ENCODE measurements around the gene WDR27. TPM values are rescaled to one million over a fixed set of nuclear protein-coding genes. Genes with fewer than 3 reads are reported as not detected.
A peak's percentile ranks its signal among the peaks of the same experiment; 100 is the strongest.

Gene WDR27
- total RNA-seq, 1 experiment from 2014 or later: 18.7 TPM

DNA sequence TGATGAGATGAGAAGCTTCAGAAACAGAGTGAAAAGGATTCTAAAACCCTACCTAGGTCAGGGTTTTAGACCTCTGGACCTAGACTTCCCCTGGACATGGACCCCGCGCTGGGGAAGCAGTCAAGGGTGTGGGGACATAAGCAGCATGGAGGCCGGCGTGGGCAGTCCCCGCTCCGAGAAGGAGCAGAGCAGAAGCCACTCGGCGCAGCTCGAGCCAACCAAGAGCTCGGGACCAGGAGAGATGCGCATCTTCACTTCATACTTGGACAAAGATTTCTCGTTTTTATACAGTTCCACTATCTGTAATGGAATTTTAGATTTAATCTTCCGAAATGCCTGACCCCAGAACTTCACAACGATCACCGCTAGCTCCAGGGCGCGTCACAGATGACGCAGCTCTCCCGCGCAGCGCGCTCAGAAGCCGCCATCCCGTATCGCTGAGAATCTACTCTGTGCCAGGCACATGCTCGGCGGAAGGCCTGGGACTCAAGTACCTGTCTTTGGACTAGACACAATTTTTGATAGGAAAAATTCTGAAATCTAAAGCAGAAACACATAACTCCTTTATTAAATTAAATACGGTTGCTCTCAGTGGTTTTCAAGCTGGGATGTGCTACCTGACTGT, 60.3 kb downstream of the WDR27 start:
- DNase-seq (ENCODE audit: low read depth): no peak

DNA sequence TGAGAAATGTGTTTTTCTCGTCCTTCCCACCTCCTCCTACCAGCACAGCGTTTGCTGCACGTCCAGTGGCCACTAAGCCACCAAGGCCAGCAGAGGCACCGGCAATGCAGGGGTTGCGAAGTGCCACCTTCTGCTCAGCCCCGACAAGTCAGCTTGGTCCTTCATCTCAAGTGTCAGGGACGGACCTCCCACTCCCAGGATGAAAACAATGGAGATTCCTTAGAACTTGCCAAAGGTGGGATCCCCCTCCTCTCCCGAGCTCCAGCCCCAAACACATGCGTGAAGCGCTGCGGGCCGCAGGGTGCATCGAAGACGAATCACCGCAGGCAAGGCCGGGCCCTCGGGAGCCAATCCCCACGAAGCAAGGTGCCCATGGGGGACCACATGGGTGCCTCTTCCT, 60.8 kb downstream of the WDR27 start:
- no peak for DNase-seq (ENCODE audit: low read depth)

DNA sequence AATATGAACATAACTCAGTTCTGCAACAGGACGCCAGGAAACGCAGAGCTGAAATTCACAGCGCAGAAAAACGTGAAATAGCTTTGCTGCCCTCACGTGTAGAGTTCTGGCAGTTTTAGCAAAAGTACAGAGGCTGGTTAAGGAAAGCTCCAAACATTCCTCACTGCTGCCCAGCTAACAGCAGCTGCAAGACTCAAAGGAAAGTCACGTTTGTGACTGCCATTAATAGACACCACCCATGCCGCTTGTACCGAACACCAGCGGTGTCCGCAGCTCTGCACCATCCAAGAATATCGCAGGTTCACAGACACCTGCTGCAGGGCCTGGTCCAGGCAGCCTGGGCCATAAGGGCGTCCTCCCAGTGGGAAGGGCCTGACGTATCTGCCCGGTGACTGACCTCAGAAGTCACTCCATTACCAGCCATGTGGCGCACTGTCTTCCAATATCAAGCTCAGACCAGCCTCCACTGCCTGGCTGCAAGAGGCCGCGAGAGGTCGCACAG, 61.4 kb downstream of the WDR27 start:
- no peak for DNase-seq (ENCODE audit: low read depth)

DNA sequence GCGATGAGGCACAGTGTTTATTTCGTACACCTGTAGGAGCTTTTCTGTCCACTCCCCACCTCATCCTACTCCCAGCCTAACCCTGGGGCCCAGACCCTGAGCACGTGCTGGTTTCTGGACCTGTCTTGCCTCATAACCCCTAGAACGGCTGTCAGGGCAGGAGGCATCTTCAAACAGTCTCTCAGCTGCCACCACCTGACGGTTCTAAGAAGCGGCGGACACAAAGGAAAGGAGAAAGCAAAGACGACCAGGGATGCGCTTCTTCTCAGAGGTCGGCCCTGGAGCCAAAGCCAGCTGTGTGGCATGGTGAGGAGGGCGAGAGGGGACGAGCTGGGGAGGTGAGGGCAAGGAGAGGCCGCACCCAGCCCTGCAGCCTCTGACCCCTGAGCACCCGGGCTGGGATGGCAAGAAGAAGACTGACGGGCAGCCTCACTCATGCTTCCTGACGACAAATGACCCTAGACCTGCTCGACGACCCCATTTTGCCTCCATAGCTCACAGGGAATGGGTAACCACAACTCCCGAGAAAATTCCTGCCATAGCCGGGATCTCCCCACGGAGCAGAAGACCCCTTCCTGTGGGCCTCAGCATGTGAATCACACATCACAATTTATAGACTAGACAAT, 62.1 kb downstream of the WDR27 start:
- no peak for DNase-seq (ENCODE audit: low read depth)

DNA sequence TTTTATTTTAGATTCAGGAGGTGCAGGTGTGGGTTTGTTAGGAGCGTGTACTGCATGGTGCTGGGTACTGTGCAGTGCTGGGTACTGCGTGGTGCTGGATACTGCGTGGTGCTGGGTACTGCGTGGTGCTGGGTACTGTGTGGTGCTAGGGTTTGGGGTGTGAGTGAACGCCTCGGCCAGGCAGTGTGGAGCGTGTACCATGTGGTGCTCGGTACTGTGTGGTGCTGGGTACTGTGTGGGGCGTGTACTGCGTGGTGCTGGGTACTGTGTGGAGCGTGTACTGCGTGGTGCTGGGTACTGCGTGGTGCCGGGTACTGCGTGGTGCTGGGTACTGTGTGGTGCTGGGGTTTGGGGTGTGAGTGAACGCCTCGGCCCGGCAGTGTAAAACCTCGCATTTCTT, 62.9 kb downstream of the WDR27 start:
- no peak for DNase-seq (ENCODE audit: low read depth)

DNA sequence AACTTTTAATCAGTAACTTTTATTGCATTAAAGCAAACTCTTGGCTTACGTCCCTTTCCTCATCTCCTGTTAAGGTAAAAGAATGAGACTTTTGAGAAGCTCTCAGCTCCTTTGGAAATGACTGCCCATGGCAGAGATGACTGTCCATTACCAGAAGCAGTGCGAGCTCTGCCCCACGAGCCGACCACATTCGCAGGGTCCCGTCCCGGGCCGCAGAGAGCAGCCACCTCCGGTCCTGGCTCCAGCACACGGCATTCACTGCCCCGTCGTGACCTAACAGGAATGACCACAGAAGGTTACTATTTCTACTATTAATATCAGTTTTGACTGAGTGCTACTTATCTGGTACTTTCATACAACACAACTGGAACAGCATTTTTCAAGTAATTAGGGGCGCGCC, 63.4 kb downstream of the WDR27 start:
- DNase-seq (ENCODE audit: low read depth): no peak

DNA sequence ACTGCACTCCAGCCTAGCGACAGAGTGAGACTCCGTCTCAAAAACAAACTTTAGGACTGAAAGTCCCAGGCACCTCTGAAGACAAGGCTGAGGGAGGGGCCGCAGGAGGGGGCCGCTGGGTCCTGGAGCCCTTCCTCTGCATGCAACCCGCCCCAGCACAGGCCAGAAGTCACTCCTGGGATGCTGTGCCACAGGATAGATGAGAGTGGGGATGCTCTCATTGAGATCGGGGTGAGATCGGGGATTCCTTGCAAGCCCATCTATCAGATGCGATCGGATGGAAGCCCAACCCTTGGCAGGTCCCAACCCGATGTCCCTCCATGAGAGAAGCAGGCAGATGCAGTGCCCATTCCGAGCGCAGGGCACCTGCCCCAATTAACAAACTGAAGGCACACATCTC, 66.5 kb downstream of the WDR27 start:
- DNase-seq (ENCODE audit: low read depth): no peak

DNA sequence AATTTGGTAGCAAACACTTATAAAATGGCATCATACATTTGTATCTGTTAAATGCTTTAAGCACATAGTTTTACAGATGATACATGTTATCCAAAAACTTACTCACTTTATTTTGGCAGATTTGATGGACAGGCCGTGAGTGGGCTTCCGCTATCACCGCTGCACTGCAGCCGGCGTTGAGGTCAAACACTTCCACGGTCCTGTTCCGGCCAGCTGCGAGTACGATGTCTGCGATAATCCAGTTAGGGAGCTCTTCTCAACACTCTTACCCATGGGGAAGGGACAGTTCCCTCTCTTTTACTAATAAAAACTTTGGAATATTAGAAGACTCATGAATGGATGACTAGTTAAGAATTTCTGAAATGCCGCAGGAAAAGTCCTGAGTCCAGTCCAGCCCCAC, 69.0 kb downstream of the WDR27 start:
- DNase-seq (ENCODE audit: low read depth): no peak

DNA sequence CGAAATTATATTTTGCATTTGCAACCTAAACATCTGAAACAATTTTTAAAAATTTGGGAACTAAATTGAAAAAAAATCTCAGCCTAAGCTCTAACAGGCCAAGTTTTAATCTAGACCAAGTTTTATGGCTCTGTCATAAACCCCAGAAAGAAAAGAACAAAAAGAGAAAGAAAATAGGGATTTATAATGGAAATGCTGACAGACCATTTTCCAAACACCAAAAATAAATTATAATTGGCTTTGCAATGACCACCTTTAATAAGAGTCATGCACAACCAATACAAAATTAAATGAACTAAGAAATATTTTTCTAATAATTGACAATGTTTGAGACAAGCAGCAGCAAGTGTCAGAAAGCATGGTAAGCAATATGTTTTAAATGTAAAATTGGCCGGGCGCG, 72.6 kb downstream of the WDR27 start:
- DNase-seq (ENCODE audit: low read depth): no peak

DNA sequence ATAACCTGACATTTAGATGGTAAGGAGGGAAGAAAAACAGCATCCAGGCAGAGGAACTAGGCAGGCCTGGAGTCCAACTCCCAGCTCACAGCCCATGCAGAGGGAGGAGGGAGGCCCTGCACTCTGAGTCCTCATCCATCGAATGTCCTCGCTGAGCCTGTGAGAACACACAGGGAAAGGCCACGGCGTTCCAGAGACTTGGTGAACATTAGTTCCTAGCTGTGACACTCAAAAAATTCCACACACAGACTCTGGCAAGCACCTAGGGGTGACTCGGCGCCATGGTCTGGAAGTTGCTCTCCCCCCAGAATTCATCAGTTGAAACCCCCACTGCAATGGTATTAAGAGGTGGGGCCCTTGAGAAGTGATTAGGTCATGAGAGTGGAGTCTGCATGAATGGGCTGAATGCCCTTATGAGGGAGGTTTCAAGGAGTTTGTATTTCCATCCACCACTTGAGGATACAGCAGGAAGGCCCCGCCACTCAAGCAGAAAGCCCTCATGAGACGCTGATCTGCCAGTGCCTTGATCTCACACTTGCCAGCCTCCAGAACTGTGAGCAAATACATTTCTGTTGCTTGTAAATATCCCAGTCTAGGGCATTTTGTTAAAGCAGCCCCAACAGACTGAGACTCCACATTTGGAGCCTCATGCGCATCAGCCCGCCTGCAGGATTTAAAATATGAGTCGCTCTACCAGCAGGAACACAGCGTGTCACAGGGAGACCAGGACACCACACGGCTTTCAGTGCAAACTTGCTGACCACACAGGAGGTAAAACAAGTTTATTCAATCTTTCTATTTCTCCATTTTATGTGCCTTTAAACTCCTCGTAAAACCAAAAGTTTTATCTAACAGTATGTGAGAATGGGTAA, 73.9 kb downstream of the WDR27 start:
- DNase-seq (ENCODE audit: low read depth): no peak

DNA sequence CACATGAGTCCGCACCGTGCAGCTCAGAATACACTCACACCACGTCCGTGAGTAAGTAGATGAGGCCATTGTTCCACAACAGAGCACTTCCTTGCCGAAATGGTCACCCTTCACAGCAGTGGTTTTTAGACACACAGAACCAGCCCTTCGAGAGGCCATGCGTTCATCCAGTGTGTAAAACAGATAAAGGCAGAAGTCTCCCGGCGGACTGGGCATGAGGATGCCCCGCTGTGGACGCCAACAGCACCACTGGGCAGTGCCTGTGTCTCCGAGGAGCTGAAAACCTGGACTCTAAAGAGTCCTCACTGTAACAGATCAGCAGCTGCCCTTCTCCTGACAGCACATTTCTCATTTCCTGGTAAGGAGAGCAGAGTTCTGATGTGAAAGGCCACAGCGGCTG, 75.2 kb downstream of the WDR27 start:
- DNase-seq (ENCODE audit: low read depth): no peak

DNA sequence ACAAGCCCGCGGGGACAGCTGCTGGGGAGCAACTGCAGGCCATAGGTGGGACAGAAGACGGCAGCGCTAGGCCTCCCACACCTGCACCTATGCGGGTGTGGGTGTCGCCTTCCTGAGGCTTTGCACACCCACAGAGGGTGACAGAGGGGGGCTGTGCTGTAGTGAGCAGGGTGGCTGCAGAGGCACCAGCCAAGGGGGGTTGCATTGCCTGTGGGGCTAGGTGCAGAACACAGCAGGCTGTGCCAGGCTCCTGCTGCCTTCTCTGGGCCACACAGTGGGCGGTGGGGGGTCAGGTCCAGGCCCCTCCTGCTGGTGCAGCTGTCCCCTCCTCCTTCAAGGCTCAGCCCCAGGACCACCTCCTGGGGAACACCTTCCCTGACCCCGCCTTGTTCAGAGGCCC, 75.7 kb downstream of the WDR27 start:
- no peak for DNase-seq (ENCODE audit: low read depth)

DNA sequence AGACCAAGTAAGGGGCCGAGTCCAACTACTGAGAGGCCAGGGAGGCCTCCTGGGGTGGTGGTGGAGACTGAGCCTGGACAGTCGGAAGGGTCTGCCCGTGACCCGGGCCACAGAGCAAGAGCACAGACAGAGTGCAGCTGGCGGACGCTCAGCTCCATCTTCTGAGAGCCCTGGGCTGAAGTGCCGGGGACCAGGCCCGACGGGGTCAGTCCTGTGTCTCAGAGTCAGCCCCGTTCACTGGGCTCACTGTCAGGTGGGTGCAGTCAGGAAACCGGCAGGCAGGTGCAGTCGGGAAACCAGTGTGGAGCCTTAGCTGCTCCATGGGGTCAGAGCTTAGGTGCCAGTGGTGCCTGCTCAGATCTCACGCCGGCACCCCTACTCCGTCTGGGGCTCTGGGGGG, 76.5 kb downstream of the WDR27 start:
- DNase-seq (ENCODE audit: low read depth): no peak

DNA sequence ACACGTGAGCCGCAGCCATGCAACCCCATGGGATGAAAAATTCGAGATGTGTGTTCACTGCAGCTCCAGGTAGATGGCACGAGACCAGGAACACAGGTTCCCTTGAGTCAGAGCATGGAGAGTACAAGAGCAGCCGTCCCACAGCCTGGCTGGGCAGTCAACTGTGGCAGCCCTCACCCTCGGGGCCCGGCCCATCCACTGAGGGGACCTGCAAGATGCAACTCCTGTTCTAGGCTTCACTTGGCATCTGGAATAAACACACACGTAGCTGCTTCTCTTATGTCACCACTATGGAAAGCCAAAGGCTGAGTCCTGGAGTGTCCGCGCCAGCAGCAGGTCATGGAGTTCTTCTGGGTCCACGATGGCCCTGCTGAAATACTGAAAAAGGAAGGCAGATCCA, 77.0 kb downstream of the WDR27 start:
- no peak for DNase-seq (ENCODE audit: low read depth)

DNA sequence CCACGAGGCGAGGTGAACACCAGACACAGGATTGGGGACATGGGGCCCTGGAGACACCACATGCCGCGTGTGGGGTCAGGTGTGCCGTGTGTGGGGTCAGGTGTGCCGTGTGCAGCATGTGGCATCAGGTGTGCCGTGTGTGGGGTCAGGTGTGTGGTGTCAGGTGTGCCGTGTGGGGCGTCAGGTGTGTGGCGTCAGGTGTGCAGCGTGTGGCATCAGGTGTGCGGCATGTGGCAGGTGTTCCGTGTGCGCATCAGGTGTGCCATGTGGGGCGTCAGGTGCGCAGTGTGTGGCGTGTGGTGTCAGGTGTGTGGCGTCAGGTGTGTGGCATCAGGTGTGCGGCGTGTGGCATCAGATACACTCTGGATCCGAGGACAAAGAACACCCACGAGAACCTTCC, 77.9 kb downstream of the WDR27 start:
- no peak for DNase-seq (ENCODE audit: low read depth)

DNA sequence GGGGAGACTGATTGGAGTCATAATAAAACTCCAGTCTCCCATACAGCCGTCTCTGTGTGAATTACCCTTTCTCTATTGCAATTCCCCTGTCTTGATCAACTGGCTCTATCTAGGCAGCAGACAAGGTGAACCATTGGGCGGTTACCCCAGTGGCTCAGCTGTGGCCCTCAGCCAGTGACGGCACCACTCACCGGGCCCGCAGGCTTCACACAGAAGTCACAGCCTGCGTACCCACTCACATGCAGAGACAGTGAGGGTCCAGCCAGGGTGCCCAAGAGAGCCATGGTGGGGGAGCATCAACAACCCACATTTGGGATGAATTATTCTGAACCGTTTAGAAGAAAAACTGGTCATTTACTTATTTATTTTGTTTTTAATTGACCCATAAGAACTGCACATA, 78.5 kb downstream of the WDR27 start:
- no peak for DNase-seq (ENCODE audit: low read depth)

DNA sequence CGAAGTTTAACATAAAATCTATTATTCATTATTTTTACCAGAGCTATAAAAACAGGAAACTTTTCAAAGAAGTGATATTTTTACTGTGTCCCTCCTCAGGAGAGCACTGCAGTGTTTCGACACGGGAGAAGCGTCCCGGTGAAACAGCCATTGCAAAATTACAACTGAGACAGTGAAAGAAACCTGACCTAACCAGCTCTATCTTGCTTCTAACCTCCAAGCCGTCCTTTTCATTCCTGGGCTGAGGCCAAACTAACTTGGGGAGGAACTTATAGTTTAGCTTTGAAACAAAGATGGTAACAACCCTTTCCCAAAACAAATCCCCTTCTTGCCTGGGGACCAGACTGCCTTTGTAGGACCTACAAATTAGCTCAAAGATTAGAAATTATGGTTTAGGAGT, 79.2 kb downstream of the WDR27 start:
- DNase-seq (ENCODE audit: low read depth): no peak

DNA sequence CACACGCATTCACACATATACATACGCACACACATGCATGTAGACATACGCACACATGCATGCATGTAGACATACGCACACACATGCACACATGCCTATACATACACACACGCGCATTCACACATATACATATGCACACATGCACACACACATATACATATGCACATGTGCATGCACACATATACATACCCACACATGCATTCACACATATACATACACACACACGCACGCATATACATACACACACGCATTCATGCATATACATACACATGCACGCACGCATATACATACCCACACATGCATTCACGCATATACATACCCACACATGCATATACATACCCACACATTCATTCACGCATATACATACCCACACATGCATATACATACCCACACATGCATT, 80.5 kb downstream of the WDR27 start:
- DNase-seq (ENCODE audit: low read depth): no peak

DNA sequence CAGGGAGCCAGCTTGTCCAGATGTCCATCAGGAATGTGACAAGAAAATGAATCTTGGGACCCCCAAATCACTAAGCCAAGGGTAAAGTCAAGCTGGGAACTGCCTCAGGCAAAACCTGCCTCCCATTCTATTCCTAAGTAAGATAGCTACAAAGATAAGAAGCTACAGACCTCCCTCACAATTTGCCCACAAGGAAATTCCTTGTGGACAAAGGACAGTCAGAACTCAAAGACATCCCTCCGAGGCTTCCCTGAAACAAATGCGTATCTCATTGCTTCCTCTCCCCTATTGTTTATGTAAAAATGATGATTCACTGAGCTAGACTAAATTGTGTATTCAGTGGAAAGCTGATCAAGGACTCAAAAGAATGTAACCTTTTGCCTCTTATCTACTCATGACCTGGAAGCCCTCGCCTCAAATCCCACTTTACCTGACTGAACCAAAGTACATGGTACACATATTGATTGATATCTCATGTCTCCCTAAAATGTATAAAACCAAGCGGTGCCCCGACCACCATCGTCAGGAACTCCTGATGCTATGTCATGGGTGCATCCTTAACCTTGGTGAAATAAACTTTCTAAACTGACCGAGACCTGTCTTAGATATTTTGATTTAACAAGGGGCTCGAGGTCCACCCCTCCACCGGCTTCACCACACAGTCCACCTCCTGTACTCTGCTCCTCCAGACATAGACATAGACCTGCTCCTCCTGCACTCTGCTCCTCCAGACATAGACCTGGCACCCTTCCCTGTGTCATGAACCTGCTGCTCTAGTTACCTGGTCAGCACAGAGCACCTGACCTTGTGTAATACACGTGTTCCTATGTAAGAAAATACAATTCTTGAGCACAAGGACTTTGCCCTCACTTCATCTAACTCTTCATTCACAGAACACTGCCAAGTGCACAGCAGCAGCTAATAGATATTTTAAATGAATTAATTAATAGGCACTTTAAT, 81.4 kb downstream of the WDR27 start:
- DNase-seq (ENCODE audit: low read depth): peak; percentile 69

DNA sequence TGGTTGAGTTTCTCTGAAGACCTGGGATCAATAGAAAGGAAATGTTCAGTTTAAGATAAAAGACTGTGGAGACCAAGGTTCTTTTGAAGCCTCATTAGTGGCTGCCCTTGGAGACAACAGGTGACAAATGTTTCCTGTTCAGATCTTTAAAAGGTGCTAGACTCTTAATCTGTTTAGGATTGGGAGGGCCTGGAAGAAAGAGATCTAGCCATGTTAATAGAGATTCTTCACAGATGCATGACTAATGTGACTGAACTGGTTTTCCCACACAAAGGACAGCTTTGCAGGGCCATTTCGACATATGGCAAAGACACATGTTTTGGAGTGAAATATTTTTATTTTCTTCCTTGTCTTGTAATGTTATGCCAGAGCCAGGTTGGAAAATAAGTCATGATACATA, 82.2 kb downstream of the WDR27 start:
- DNase-seq (ENCODE audit: low read depth): no peak

Measured in HT1080 (cell line).